Measurements from ENCODE around the gene SGO2.
A peak's percentile ranks its signal among the peaks of the same experiment; 100 is the strongest.
"Not testable (repeated sequence)": the region's sequence is repeated elsewhere in the genome, so short reads cannot be mapped to it uniquely, and the experiment has no call there.

SGO2 gene

DNA sequence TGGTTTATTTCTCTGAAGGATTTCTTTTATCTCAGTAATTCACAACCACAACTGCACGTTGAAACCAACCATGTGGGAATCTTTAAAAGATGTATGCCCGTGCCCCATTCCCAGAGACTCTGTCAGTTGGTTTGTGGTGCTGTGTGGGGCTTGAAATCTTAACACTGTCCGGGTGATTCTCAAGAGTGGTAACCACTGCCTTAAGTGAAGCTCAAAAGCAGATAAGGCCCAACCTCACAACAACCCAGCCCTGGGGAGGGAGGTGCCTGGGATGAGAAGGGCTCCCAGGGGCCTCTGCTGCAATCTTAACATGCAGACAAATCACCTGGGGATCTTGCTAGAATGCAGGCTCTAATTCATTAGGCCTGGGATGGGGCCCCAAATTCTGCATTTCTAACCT, 73.2 kb downstream of the SGO2 start:
- peak; percentile 14 for DNase-seq

DNA sequence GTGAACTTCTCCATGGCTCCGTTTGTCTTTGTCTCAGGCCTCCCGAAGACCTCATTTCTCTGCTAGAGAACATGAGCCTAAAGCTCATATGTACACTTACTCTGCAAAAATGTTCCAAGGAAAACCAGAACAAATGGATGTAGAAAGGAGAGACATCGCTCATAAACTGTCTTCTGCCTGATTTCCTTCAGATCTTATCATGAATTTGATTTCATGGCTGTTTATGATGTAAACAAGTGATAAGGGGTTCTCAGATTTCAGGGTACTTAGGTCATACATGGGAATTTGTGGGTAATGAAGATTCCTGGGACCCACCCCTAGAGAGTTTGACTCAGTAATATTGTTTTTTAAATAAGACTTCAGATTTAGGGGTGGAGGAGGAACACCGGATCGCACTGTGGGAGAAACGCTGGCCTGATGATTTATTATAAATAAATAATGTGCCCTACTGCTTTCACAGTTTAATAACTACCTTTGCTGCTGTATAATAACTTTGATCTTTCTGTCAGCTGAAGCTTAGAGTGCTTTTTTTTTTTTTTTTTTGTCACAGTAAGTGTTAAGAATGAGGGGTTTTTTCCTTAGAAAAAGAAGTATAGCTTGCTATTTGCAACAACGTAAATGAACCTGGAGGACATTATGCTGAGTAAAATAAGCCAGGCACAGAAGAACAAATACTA, 74.7 kb downstream of the SGO2 start:
- DNase-seq = no peak

DNA sequence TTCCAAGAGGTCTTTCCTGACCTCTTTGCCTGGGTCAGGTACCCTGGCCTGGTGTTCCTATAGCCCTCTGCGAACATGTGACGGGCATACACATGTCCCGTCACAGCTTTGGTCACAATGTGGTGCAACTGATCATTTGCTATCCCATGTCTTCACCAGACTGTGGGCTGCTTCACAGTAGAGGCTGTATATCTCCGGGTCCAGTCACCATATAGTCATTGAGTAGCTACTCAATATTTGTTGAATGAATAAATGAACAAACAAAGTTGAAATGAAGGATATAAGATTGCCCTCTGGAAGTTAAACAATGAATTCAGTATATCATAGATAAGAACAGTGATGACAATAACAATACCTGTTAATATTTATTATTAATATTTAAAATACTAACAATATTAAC, 76.6 kb downstream of the SGO2 start:
- DNase-seq = no peak

DNA sequence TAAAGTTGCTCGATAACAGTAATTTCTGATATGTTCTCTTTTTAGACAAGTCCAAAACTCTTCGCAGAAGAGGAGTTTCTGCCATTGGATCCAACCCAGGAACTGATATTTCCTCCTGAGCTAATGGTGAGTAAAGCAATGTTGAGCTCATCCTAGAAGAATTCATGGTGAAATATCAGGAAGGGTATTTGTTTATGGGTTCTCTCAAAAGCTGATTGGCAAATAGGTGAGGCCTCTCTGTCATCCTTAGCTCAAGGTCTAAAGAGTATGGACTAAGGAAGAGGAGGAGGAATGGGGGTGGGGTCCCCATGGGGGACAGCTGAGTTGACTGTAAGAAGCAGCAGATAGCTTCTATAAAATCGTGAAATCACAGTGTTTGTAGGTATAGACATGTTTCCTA, 78.0 kb downstream of the SGO2 start:
- no peak for DNase-seq

DNA sequence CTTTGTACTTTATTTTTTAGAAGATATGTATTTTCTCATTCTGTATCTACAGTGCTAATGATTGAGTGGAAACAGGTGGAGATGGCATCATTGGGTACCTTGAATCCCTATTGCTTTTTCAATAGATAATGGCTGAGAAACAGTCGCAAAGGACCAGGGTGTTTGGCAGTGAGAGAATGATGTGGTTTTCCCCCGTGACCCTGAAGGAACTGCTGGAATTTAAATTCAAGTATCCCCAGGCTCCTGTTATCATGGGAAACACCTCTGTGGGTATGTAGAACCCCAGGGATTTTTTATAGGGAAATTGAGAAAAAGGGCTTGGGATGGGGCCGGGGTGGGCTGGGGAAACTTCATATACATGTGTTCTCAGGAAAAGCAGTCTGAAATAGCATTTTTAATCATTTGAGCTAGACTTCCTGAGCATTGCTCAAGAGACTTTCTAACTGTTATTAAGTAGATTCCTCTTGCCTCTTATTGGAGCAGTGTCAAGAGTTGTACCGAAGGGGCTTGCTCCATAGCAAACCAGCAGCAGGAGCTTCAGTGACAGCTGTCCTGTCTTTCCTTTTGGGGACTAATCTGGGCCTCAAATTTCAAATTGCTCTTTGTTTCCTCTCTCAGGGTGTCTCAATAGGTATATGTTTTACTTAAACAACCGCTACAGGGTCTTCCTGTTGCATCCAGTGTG, 78.7 kb downstream of the SGO2 start:
- DNase-seq = peak; percentile 38

DNA sequence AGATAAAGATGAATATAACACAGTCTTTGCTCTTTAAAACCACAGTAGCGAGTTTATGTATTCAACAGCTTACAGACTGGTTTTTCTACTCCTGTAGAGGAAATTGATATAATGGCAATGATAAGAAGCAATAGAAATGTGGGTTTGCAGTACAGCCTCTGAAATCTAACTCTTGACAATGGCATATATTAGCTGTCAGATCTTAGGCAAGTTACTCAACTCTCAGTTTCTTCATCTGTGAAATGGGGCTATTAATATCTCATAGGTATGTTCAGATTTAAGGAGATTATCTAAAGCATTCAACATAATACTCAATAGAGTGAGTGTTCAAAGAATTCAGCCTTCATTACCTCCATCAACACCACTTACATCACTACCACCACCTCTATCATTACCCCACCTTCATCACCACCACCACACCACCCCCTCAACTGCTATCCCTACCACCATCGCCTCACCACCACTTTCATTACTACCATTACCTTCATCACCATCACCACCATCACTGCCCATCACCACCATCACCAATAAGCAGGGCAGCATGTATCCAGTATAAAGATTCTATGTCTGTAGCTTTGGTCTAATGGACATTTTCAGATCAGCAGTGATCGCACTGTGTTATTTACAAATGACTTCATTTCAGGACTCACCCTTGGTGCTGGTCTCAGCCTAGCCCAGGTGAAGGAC, 82.5 kb downstream of the SGO2 start:
- DNase-seq = no peak

DNA sequence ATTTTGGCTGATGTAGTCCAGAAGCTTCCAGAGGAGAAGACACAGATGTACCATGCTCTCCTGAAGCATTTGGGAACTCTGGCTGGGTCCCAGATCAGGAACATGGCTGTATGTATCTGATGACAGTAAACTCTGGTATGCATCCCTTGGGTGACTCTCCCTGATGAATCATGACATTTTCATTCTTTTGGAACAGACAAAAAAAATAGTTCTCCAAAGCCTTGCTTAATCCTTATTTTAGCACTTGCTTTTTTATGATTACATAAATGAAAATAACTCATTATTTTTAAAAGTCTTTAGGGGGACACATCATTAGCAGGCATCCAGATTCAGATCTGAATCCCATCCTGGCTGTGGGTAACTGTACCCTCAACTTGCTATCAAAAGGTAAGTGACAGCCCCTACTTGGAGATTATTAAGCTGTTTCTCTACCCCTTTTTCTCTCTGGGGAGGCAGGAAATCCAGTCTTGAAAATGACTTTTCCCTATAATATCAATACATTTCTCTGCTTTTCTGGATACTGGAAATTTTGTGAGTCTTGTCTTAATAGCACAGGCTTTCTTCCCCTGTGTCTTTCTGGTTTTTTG, 83.1 kb downstream of the SGO2 start:
- no peak for DNase-seq

DNA sequence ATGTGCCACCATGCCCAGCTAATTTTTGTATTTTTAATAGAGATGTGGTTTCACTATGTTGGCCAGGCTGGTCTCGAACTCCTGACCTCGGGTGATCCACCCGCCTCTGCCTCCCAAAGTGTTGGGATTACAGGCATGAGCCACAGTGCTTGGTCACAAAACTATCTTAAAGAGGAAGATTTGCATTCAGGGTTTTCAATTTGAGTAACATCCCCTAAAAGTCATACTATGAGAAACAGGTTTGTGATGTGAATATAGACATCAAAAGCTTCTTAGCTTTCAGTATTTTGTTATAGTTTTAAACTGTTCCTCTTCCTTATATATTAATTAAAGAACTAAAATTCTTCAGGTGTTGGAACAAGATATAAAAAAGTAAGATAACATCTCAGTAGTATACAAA, 84.2 kb downstream of the SGO2 start:
- DNase-seq = not testable (repeated sequence)

DNA sequence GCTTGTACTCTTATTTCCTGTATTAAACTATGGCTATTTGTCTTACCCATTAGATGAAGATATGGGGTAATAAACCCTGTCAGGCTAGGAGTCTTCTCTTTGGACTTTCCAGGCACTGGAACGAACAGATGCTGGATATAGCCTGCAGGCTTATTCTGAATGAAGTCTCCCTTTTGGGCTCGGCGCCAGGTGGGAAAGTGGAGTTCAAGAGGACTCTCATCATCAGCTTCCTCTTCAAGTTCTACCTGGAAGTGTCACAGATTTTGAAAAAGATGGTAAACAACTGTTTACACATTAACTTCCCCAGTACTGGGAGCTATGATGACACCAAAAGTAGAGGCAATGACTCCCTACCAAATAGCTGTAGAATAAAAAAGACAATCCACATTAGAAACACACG, 87.7 kb downstream of the SGO2 start:
- DNase-seq = no peak

DNA sequence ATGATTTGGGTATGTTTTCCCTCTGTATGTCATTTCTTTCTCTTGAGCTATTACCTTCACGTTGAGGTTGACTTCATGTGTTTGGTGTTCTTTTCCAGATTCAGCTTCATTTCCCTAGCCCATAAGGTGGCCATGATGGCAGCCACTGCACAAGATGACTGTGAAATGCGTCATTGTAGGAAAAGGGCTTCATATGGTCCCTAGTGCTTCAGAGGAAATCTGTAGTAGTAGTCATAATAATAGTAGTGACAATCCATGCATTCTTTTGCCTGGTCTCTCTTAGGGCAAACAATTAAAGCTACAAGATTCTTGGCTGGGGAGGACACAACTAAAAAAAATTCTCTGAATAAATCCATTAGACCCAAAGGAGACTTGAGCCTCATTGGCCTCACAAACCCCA, 88.2 kb downstream of the SGO2 start:
- no peak for DNase-seq

DNA sequence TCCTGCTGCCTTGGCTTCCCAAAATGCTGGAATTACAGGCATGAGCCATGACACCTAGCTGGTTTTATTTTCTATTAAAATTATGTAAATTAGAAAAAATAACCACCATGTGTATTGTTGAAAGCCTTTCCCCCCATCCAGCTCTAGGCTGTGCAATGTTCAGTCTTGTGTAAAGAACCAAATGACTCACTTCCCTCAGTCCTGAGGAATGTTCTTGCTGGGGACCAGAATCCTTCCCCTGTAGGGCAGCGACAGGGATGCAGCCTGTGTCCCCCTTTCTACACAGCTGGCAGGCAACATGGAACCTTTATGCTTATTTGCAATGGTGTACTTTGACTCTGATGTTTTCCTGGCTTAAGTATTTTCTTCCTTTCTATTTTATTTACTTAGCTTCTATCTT, 89.2 kb downstream of the SGO2 start:
- no peak for DNase-seq

DNA sequence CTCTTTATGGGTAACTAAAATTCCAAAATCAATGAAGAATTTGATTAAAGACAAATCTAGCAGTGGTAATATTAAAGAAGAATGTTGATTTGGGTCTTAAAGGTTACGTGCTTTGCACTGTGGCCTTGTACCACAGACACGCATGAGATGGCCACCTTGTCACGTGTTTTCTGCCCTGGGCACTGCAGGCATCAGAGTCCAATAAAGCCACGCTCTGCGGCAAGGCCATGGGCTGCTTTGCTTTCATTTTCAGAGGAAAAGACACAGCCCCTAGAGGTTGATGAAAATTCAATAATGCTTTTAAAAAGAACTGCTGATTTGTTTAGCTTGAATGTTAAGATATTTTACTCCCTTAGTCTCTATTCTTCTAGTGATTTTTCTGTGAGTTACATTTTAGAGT, 90.2 kb downstream of the SGO2 start:
- DNase-seq = peak; percentile 36

DNA sequence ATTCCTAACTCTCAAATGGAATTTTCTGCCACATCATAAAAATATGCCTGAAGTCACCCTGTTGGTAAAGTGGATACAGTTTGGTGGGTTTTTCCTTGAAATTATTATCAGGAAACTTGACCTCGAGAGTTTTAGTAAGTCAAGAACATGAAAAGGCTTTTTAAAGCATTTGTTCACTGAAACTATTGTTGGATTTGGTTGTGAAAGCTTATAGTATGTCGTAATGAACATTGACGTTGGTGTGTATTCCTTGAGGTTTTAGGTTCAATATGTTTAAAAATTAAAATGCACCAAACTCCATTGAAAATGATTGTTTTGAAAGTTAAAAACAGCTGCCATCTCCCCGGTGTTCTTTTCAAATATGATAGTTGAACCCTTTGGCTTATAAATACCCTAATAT, 90.6 kb downstream of the SGO2 start:
- no peak for DNase-seq

DNA sequence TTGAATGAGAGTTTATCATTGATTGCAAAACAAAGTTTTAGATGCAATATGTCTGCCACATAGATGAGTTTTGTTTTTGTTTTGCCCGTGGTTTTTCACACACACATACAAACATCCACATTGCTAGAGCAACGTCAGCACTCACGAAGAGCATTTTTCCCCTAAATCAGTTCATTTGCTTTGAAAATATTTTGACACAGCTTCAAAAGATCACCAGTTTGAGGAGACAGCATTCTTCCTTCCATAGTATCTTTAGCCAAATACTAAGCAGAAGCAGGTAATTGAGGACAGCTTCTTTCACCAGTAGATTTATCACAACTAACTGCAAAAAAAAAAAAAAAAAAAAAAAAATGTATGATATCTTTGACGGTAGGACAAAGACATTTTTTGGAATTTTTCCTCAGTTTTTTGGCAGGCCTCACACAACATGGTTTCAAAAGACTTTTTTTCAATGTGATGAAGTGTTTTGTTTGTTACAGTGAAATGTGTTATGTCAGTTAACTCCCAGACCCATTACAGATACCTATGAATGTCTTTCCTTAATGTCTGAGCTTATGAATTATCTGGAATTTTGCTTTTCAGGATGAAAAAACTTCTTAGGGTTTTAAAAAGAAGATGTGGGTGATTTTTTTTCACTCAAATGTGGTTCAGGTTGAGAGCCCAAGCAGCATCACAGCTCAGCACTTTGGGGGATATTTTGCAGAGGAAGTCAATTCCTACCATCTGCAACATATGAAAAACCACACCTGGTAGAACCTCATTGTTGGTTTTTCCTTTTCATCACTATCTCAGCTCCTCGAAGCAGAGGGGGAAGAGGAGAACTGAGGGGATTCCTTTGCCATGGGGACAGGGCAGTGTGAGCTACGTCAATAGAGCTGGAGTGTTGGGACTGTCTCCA, 91.4 kb downstream of the SGO2 start:
- DNase-seq = no peak

DNA sequence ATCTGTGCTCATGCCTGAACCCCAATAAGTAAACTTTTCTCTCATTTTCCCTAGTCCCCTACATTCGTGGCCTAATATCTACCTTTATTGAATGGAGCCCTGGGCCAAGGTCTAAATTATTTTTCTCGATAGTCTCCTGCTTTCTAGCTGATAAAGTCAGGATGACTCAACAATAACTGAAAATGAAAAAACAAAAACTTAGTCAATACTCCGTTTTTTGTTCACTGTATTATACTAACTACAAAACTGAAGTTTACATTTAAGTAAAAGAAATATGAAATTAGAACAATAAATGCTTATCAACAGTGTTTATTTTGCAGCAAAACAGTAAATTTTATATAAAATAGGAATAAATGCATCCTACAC, 92.0 kb downstream of the SGO2 start:
- no peak for DNase-seq

DNA sequence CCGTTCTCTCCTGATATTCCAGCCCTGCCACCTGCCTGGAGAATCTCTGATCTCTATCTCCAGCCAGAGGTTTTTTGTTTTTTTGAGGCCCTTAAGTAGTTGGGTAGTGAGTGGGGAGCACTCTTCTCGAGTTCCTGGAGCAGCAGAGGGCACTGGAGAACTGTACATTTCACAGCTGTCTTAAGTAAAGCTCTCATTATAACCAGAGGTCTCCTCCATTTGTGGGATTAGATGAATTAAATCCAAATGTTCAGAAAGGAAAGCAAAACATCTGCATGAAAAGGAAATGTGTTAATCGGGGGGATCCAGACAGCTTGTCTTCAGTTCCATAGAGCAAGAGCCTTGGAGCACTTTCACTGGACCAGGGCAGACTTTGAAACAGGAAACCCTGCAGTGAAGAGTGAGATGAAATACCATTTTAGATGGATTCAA, 92.6 kb downstream of the SGO2 start:
- DNase-seq = peak; percentile 76

DNA sequence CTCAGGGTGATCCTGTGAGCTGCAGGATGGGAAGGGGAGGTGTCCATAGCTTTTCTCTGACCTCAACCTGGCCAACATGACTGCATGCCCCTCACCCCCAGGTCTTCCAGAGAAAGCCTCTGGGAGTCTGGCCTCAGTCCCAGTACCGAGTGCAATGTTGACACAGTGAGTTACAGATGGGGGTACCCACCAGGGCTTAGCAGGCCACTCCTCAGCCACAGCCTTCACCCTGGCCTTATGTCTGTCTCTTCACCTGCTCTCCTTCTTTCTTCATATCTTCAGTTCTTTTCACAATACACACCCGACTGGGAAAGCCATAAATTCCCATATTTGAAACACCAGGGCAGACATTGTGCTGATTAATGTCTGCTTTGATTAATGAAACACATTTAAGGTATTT, 93.3 kb downstream of the SGO2 start:
- DNase-seq = no peak

DNA sequence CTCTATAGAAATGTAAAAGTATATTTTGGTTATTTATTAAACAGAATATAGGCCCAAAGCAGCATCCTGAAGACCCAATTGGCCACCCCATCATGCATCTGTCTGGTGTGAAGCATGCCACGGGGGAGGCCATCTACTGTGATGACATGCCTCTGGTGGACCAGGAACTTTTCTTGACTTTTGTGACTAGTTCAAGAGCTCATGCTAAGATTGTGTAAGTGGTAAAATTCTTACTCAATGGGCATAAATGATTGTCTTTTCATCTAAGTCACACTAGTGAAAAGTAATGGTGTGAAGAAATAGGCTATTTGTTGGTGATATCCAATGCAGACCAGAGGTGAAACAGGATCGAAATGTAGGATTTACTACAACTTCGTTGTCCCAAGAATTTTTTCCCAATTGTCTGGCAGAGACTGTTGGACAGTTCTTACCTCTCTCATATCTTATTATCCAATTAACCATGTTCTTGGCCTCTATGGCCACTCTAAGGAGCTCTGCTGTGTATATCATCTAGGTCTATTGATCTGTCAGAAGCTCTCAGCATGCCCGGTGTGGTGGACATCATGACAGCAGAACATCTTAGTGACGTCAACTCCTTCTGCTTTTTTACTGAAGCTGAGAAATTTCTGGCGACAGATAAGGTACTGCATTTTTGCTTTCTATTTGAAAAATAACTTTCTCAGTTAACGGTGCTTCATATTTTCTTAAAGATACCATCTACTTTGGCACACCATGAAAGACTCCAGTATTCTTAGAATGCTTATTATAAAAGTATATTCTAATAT, 94.8 kb downstream of the SGO2 start:
- DNase-seq = no peak

DNA sequence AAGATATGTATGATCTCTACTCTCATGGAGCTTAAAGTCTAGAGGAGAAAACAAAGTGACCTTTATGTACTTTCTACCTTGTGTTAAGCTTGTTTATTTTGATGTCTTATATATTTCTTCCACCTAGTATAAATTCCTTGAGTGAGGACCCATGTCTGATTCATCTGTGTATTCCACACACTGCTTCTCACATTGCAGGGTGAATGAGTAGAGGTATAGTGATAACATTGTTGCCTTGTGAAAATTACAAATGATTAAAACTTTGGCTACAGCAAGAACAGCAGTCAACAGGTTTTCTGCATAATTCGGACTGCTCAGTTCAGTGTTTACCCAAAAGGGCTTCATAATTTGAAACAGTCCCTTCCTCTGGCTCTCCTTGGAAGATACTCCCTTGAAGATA, 96.1 kb downstream of the SGO2 start:
- no peak for DNase-seq

DNA sequence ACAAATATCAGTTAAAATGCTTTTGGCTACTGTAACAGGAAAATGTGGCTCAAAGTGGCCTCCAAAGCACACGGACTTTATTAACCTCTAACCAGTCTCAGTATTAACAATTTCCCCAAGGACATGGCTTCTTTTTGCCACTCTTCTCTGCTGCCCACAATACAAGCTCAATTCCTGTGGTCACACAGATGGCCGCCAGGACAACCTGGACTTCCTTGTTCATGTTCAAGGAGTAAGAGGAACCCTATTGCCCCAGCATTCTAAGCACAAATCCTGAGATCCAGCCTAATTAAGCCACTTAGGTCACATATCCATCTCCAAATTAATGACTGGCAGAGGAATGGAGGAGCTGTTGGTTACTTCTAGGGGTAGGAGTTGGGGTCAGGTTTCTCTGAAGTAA, 98.0 kb downstream of the SGO2 start:
- DNase-seq = no peak

DNA sequence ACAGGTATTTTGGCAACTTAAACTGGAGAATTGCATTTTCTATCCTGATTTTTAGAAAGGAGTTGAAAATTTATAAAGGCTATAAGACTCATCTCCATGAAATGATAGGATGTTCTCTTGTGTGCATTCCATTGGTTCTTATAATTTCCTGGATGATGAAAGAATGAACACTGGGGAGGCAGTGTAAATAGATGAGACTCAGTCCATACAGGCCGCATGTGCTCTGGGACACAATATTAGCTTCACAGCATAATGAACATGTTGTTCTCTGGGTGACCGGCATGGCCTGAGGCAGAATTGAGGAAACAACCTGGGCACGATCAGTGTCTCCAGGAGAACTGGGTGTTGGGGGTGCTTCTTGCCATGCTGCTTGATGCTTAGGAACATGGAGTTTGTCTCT, 98.7 kb downstream of the SGO2 start:
- no peak for DNase-seq

DNA sequence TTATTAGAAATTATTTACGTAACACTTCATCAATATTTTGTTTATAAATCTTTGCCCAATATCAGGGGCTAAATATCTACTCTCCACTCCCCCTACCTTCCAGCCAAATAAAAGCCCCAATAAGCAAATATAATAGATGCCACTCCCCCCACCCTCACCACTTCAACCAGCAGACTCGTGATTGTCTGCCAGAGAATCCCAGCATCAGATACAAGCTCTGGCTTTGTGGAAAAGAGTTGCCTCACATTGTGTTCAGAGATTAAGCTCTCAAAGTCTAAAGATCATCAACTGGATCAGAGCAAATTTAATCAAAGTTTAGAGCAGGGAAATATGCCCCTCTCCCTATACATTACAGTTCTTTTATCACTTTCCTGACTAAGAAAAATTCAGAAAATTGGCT, 99.3 kb downstream of the SGO2 start:
- no peak for DNase-seq

Measured in hematopoietic multipotent progenitor cell treated with erythropoietin and hydrocortisone succinate and interleukin-3 and kit ligand, for 4 days (in vitro differentiated cells).